ENCODE measurements around the gene NLE1. TPM values are rescaled to one million over a fixed set of nuclear protein-coding genes. Genes with fewer than 3 reads are reported as not detected.
"Not testable (repeated sequence)": the region's sequence is repeated elsewhere in the genome, so short reads cannot be mapped to it uniquely, and the experiment has no call there.

Gene NLE1
- total RNA-seq, 1 donor from 2014 or later, result 4.2 TPM

- Histone ChIP-seq H3K36me3 (peaks cover 58% of the 10 kb centered on the region), H3K27ac (replicated peaks) (no peak overlapping the region), H3K27me3 (ENCODE audit: low read depth) (no peaks in the 10 kb centered on the region), H3K4me1 (peaks cover 10% of the 10 kb centered on the region), H3K9me3 (replicated peaks) (no peaks in the 10 kb centered on the region), H3K4me3 (no peak overlapping the region)
- intact Hi-C loops (cut with micrococcal nuclease), result loop anchor here (10.0 kb wide), 1 partner anchor 360 kb away; the partner anchor contains the start of gene SLFN12L
- TF ChIP-seq CTCF (IDR thresholded peaks at IDR 0.05; ENCODE audit: borderline replicate concordance), result no peak
- DNase-seq, result no peak
Observed at GRCh38 chr17:35174835-35175334, 32.8 kb upstream of the NLE1 start.

- intact Hi-C loops (cut with micrococcal nuclease), result loop anchor here (10.0 kb wide), 1 partner anchor 362 kb away; the partner anchor contains the start of gene SLFN12L
- not testable (repeated sequence) for H3K9me3 ChIP-seq (replicated peaks); DNase-seq; H3K4me3 ChIP-seq; H3K27ac ChIP-seq (replicated peaks); H3K27me3 ChIP-seq (ENCODE audit: low read depth); H3K4me1 ChIP-seq
- H3K36me3 ChIP-seq, result peaks cover 56% of the 10 kb centered on the region
Observed at GRCh38 chr17:35172321-35172720, 30.2 kb upstream of the NLE1 start.

- no peak for DNase-seq
- peaks cover 53% of the 10 kb centered on the region for H3K36me3 ChIP-seq
- no peak overlapping the region for H3K27ac ChIP-seq (replicated peaks)
- H3K9me3 ChIP-seq (replicated peaks), result no peaks in the 10 kb centered on the region
- no peak overlapping the region for H3K4me3 ChIP-seq
- intact Hi-C loops (cut with micrococcal nuclease), result loop anchor here (10.0 kb wide), 1 partner anchor 363 kb away; the partner anchor contains the start of gene SLFN12L
- H3K27me3 ChIP-seq (ENCODE audit: low read depth), result no peaks in the 10 kb centered on the region
- peaks cover 10% of the 10 kb centered on the region for H3K4me1 ChIP-seq
- TF ChIP-seq CTCF (IDR thresholded peaks at IDR 0.05; ENCODE audit: borderline replicate concordance), result no peak
Observed at GRCh38 chr17:35171834-35172233, 29.7 kb upstream of the NLE1 start.

GRCh38 chr17:35170968-35171771, 29.1 kb upstream of the NLE1 start:
- Histone ChIP-seq H3K27ac (replicated peaks) (no peak overlapping the region), H3K36me3 (peaks cover 52% of the 10 kb centered on the region), H3K4me1 (peaks cover 10% of the 10 kb centered on the region), H3K27me3 (ENCODE audit: low read depth) (no peaks in the 10 kb centered on the region), H3K9me3 (replicated peaks) (no peaks in the 10 kb centered on the region), H3K4me3 (no peak overlapping the region)
- intact Hi-C loops (cut with micrococcal nuclease), result loop anchor here (10.0 kb wide), 1 partner anchor 364 kb away; the partner anchor contains the start of gene SLFN12L
- TF ChIP-seq CTCF (IDR thresholded peaks at IDR 0.05; ENCODE audit: borderline replicate concordance), result peak; percentile 42
- DNase-seq, result no peak

- intact Hi-C loops (cut with micrococcal nuclease), result loop anchor here (10.0 kb wide), 1 partner anchor 365 kb away; the partner anchor contains the start of gene SLFN12L
- no peak for DNase-seq
- Histone ChIP-seq H3K4me1 (peaks cover 4% of the 10 kb centered on the region), H3K27ac (replicated peaks) (no peak overlapping the region), H3K36me3 (peaks cover 58% of the 10 kb centered on the region), H3K27me3 (ENCODE audit: low read depth) (no peaks in the 10 kb centered on the region), H3K9me3 (replicated peaks) (no peaks in the 10 kb centered on the region), H3K4me3 (no peak overlapping the region)
- no peak for TF ChIP-seq CTCF (IDR thresholded peaks at IDR 0.05; ENCODE audit: borderline replicate concordance)
Observed at GRCh38 chr17:35169835-35170363, 27.8 kb upstream of the NLE1 start.
